ENCODE measurements around the gene CUX1.

- no peak for TF ChIP-seq CTCF (IDR thresholded peaks at IDR 0.05)
- no peak for TF ChIP-seq POLR2A (IDR thresholded peaks at IDR 0.05)
Measured at GRCh38 chr7:102277901-102278300, 460.5 kb downstream of the CUX1 start.

Data from ovary (tissue), 3 donors.